SHP77 treated with DMSO at 0.1 percent for 48 hours (cell line): ENCODE data around the gene PDIA5.
"Not testable (repeated sequence)": the region's sequence is repeated elsewhere in the genome, so short reads cannot be mapped to it uniquely, and the experiment has no call there.

Source experiments
- DNase-seq: peaks from one replicate; lab custom pipeline; 2025; lab: John Stamatoyannopoulos, UW

PDIA5 gene

GRCh38 chr3:123150449-123151215 lies 83.8 kb downstream of the PDIA5 start:
- DNase-seq = no peak

GRCh38 chr3:123151251-123151705 lies 84.5 kb downstream of the PDIA5 start:
- DNase-seq = no peak

GRCh38 chr3:123151853-123152420 lies 85.1 kb downstream of the PDIA5 start:
- not testable (repeated sequence) for DNase-seq

- no peak for DNase-seq
Measured at GRCh38 chr3:123152687-123153086, 85.9 kb downstream of the PDIA5 start.

DNA sequence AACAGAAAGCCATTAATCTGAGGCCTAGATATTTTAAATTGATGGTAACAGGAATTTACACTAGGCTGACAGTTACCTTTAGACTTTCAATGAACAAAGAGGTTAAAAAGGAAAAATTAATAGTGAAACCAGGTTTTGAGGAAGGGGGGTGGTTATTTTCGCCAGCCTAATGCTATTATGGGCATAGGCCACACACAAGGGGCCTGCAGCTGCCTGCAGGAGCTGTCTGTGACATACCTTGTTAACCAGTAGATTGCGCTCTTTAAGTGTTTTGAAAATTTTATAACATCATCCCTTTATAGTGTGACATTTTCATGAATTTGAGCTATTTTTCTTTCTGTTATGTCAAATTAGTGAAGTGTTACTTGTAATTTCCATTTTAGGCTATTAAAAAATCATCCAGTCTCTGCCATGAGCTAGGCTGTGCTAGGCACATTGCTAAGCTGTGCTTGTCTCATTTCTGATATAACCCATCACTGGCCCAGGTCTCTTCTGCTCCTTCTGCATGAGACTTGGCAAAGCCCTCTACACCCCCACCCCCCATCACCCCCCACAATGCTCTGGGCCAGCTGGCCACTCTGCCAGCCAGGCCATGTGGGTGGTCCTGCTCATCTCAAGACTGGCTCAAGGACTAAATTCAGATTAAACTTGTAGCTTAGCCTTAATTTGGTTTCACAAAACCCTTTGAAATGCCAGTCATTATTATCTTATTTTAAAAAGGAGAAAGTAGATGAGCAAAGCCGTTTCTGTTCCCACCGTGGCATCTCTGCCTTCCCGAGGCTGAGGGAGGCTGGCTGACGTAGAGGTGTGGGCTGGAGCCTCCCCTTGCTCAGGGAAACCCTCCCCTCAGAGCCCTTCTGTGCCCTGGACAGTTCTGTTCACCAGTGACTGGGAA lies 86.5 kb downstream of the PDIA5 start:
- no peak for DNase-seq

GRCh38 chr3:123154020-123154985 lies 87.5 kb downstream of the PDIA5 start:
- no peak for DNase-seq

DNA sequence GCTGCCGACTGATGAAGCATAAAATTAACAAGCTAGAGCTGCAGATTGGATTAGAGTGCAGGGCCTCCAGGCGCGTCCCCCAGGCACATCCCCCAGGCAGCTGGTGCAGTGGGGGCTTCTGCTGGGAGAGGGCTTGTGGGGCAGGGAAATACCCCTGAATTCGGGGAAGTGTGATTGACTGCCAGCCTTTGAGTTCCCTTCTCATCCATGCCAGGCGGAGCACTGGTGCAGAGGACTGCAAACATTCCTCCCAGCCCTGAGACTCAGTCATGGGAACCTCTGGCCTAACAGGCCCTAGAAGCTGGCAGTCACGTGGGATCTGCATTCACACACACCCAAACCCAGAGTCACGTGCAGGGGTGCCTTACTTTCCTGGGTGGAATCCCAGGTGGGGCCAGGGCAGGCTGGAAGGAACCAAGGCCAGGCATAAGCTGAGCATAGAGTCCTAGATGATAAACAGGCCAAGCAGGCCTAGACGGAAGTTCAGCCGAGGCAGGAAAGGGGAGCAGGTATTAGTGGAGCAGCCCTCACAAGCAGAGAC lies 88.7 kb downstream of the PDIA5 start:
- no peak for DNase-seq

- DNase-seq = no peak
Measured at GRCh38 chr3:123156276-123156995, 89.6 kb downstream of the PDIA5 start.

- DNase-seq = no peak
Measured at GRCh38 chr3:123157209-123157597, 90.4 kb downstream of the PDIA5 start.

- DNase-seq = no peak
Measured at GRCh38 chr3:123157598-123158287, 90.9 kb downstream of the PDIA5 start.

DNA sequence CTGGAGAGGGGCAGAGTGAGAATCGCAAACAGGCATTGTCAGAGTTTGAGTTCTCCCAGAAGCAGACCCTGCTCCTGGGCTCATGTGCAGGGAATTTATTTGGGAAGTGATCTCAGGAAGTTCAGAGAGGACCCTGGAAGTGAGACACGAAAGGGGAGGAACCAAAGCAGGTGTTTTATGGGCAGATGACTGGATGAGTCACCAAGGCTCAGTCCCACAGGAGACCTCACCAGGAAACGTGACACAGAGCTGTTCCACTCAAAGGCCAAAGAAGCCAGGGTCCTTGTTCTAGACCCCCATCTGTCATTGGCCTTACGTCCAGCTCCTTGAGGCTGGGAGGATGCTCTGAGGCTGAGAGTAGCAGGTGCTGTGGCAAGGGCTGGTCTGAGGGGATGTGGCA lies 91.5 kb downstream of the PDIA5 start:
- no peak for DNase-seq

- DNase-seq = no peak
Measured at GRCh38 chr3:123158899-123159390, 92.1 kb downstream of the PDIA5 start.

- no peak for DNase-seq
Measured at GRCh38 chr3:123159926-123160635, 93.3 kb downstream of the PDIA5 start.

- DNase-seq = no peak
Measured at GRCh38 chr3:123161167-123161566, 94.3 kb downstream of the PDIA5 start.

DNA sequence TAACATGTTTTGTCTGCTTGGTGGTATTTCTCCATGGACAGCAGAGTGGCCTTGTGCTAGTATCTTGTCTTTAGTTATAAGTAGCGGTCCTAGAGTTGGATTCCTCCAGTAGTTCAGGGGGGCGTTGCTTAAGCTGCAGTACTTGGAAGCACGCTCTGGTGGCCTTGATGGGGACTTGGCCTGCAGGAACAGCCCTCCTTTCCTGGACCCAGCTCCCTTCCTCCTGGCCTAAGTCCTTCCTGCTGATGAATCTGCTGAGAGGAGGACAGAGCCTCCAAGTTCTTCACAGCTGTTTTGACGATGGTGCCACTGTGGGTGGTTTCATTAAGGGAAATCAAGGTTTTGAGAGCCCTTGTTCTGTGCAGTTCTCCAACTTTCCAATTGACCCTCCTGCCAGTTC lies 96.3 kb downstream of the PDIA5 start:
- DNase-seq = no peak

DNA sequence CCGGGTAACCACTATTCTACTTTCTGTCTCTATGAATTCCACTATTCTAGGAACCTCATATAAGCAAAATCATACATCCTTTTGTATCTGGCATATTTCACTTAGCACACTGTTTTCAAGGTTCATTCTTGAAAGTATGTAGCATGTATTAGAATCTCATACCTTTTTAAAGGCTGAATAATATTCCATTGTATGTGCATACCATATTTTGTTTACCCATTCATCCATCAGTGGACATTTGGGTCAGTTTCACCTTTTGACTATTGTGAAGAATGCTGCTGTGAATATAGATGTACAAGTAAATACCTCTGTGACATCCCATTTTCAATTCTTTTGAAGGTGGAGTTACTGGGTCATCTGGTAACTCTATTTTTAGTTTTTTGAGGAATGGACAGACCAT lies 98.3 kb downstream of the PDIA5 start:
- no peak for DNase-seq

- no peak for DNase-seq
Measured at GRCh38 chr3:123167686-123168085, 100.9 kb downstream of the PDIA5 start.

GRCh38 chr3:123168122-123168521 lies 101.3 kb downstream of the PDIA5 start:
- DNase-seq = no peak

- no peak for DNase-seq
Measured at GRCh38 chr3:123168605-123169004, 101.8 kb downstream of the PDIA5 start.
